ENCODE results near the gene NCOR1. TPM values are rescaled to one million over a fixed set of nuclear protein-coding genes. Genes with fewer than 3 reads are reported as not detected.
"Not testable (repeated sequence)": the region's sequence is repeated elsewhere in the genome, so short reads cannot be mapped to it uniquely, and the experiment has no call there.

The NCOR1 gene
- total and polyA plus RNA-seq, 10 of the 15 experiments (the other 5 are each of a cell fraction or from before 2014, with no cell fraction given): 34.5 to 135 (median 82.9) TPM

- peaks cover 3 to 41% of the 10 kb centered on the region in 2 experiments for H3K36me3 ChIP-seq (ENCODE audit: control insufficient read depth in 2 of 2, insufficient read depth in 2 of 2, low read length in 1 of 2)
- in situ Hi-C loops (cut with MboI); H3K4me2 ChIP-seq (ENCODE audit: control insufficient read depth, insufficient read depth); H3K9ac ChIP-seq (ENCODE audit: control insufficient read depth, insufficient read depth, low read length); POLR2A ChIA-PET; FAIRE-seq; H3K9me3 ChIP-seq (replicated peaks; ENCODE audit: control insufficient read depth, insufficient read depth, low read length); RAD21 ChIA-PET (ENCODE audit: unreplicated experiment); DNase-seq (ENCODE audit: low read depth, low spot score); intact Hi-C loops (cut with micrococcal nuclease; ENCODE audit: unreplicated experiment); H3K27ac ChIP-seq (ENCODE audit: control insufficient read depth, insufficient read depth); H3K4me3 ChIP-seq; ATAC-seq; H3K27me3 ChIP-seq (replicated peaks in 1 of 2; ENCODE audit: control insufficient read depth in 2 of 2, insufficient read depth in 2 of 2, low read length in 1 of 2); H3K4me1 ChIP-seq (ENCODE audit: control insufficient read depth, insufficient read depth, low read length); BruUV-seq (replicated peaks); H3K79me2 ChIP-seq (ENCODE audit: control insufficient read depth, insufficient read depth, low read length); H2AFZ ChIP-seq (ENCODE audit: control insufficient read depth, low read depth, low read length); H4K20me1 ChIP-seq (ENCODE audit: control insufficient read depth, insufficient read depth): not testable (repeated sequence)
- CTCF ChIA-PET: interaction anchor here (0.6 to 0.7 kb wide), 2 partner anchors 154 to 237 kb away, joined by 3 read pairs; no protein-coding TSS in a partner anchor
- 92% methylated on average over 4 of the region's 4 CpGs for WGBS (ENCODE audit: insufficient coverage, insufficient replicate concordance, low lambda C conversion rate, missing lambda C conversion rate)
- SMC1A ChIA-PET (ENCODE audit: uncharacterized antibody, unreplicated experiment): interaction anchor here (1.5 kb wide), 1 partner anchor 8 kb away, joined by 7 read pairs; no protein-coding TSS in a partner anchor
Measured at GRCh38 chr17:16055139-16055538, 160.2 kb downstream of the NCOR1 start.

- ChIA-PET POLR2A (no interaction called here), RAD21 (ENCODE audit: unreplicated experiment) (interaction anchor here (1.1 kb wide), 1 partner anchor 469 kb away, joined by 4 read pairs; no protein-coding TSS in a partner anchor), CTCF (no interaction called here), SMC1A (ENCODE audit: uncharacterized antibody, unreplicated experiment) (no interaction called here)
- H3K9me3 ChIP-seq (replicated peaks; ENCODE audit: control insufficient read depth, insufficient read depth, low read length): no peaks in the 10 kb centered on the region
- H3K4me1 ChIP-seq (ENCODE audit: control insufficient read depth, insufficient read depth, low read length): no peaks in the 10 kb centered on the region
- BruUV-seq (replicated peaks): no TSS peak
- DNase-seq (ENCODE audit: low read depth, low spot score): no peak
- H3K27ac ChIP-seq (ENCODE audit: control insufficient read depth, insufficient read depth): no peak overlapping the region
- no peak for FAIRE-seq
- no peaks in the 10 kb centered on the region for H3K27me3 ChIP-seq (replicated peaks in 1 of 2; ENCODE audit: control insufficient read depth in 2 of 2, insufficient read depth in 2 of 2, low read length in 1 of 2)
- H3K79me2 ChIP-seq (ENCODE audit: control insufficient read depth, insufficient read depth, low read length): no peaks in the 10 kb centered on the region
- no peak for ATAC-seq
- in situ Hi-C loops (cut with MboI): no loop called here
- intact Hi-C loops (cut with micrococcal nuclease; ENCODE audit: unreplicated experiment): no loop called here
- peaks cover 4 to 28% of the 10 kb centered on the region in 2 experiments; a peak in 3 of 4 replicates for H3K36me3 ChIP-seq (ENCODE audit: control insufficient read depth in 2 of 2, insufficient read depth in 2 of 2, low read length in 1 of 2)
- no peak overlapping the region for H3K4me3 ChIP-seq
- TF ChIP-seq SMAD1 (IDR thresholded peaks at IDR 0.05; ENCODE audit: low read depth, partially characterized antibody) (no peak), NR2C2 (IDR thresholded peaks at IDR 0.05; ENCODE audit: borderline replicate concordance, control insufficient read depth, insufficient read length, low read depth) (no peak)
- H2AFZ ChIP-seq (ENCODE audit: control insufficient read depth, low read depth, low read length): no peak overlapping the region
- WGBS (ENCODE audit: insufficient coverage, insufficient replicate concordance, low lambda C conversion rate, missing lambda C conversion rate): 88% methylated on average over 1 of the region's 1 CpG
- H3K9ac ChIP-seq (ENCODE audit: control insufficient read depth, insufficient read depth, low read length): no peak overlapping the region
- H4K20me1 ChIP-seq (ENCODE audit: control insufficient read depth, insufficient read depth): no peaks in the 10 kb centered on the region
- H3K4me2 ChIP-seq (ENCODE audit: control insufficient read depth, insufficient read depth): no peak overlapping the region
Measured at GRCh38 chr17:16052486-16052885, 162.8 kb downstream of the NCOR1 start.

Measured in GM12878 (cell line).